H9 (cell line): ENCODE results near the gene KRTAP5-10. TPM values are rescaled to one million over a fixed set of nuclear protein-coding genes. Genes with fewer than 3 reads are reported as not detected.

Source experiments
- DNase-seq: peaks from one replicate; pipeline ENCODE4 v3.0.0-alpha.2; 2017
- H2AFZ ChIP-seq: one replicate; pipeline ENCODE4 v1.6.1; 2013; ENCODE audit warnings: mild to moderate bottlenecking, low read length, control low read depth, moderate library complexity
- H2AK5ac ChIP-seq: 2 replicates; pipeline ENCODE4 v1.6.1; 2013; ENCODE audit warnings: low read length, control low read depth, mixed read lengths; ENCODE audit not compliant: insufficient read length
- H2BK120ac ChIP-seq: one replicate; pipeline ENCODE4 v1.6.1; 2013; ENCODE audit warnings: low read depth, mild to moderate bottlenecking, low read length, control low read depth, inconsistent platforms; ENCODE audit not compliant: poor library complexity, severe bottlenecking
- H2BK12ac ChIP-seq: 2 replicates; pipeline ENCODE4 v1.6.1; 2013; ENCODE audit warnings: low read length, control low read depth, mixed read lengths, low read depth; ENCODE audit not compliant: insufficient read length
- H2BK15ac ChIP-seq: 2 replicates; pipeline ENCODE4 v1.6.1; 2013; ENCODE audit warnings: low read depth, low read length, control low read depth
- H2BK20ac ChIP-seq: one replicate; pipeline ENCODE4 v1.6.1; 2013; ENCODE audit warnings: low read depth, mild to moderate bottlenecking, low read length, control low read depth, inconsistent platforms; ENCODE audit not compliant: poor library complexity, severe bottlenecking
- H2BK5ac ChIP-seq: 2 replicates; pipeline ENCODE4 v1.6.1; 2013; ENCODE audit warnings: low read length, control low read depth, mixed read lengths; ENCODE audit not compliant: insufficient read length
- H3K14ac ChIP-seq: 2 replicates; pipeline ENCODE4 v1.6.1; 2013; ENCODE audit warnings: low read length, control low read depth; ENCODE audit not compliant: insufficient read depth
- H3K18ac ChIP-seq: 2 replicates; pipeline ENCODE4 v1.6.1; 2013; ENCODE audit warnings: low read depth, mild to moderate bottlenecking, mixed read lengths, low read length, control low read depth; ENCODE audit not compliant: insufficient read length
- H3K23ac ChIP-seq: 2 replicates; pipeline ENCODE4 v1.6.1; 2013; ENCODE audit warnings: low read length, control low read depth, mixed read lengths, low read depth; ENCODE audit not compliant: insufficient read length
- H3K23me2 ChIP-seq: 2 replicates; pipeline ENCODE4 v1.6.1; 2013; ENCODE audit warnings: low read depth, mild to moderate bottlenecking, mixed read lengths, low read length, control low read depth; ENCODE audit not compliant: insufficient read length, poor library complexity, severe bottlenecking
- H3K27ac ChIP-seq: 2 replicates; pipeline ENCODE4 v1.5.1; 2013; ENCODE audit warnings: low read length, control low read depth, mixed read lengths, low read depth; ENCODE audit not compliant: insufficient read length
- H3K27me3 ChIP-seq: 2 replicates; pipeline ENCODE4 v1.6.1; 2013; ENCODE audit warnings: low read length, control low read depth, inconsistent platforms; ENCODE audit not compliant: insufficient read depth
- H3K4ac ChIP-seq: 2 replicates; pipeline ENCODE4 v1.6.1; 2013; ENCODE audit warnings: low read depth, mild to moderate bottlenecking, control low read depth, inconsistent platforms, low read length, moderate library complexity
- H3K4me1 ChIP-seq: 2 replicates; pipeline ENCODE4 v1.6.1; 2013; ENCODE audit warnings: low read length, control low read depth, inconsistent platforms; ENCODE audit not compliant: insufficient read depth
- H3K4me2 ChIP-seq: 2 replicates; pipeline ENCODE4 v1.6.1; 2013; ENCODE audit warnings: low read length, control low read depth, mixed read lengths; ENCODE audit not compliant: insufficient read length, insufficient read depth
- H3K56ac ChIP-seq: 2 replicates; pipeline ENCODE4 v1.6.1; 2013; ENCODE audit warnings: low read depth, mild to moderate bottlenecking, mixed read lengths, low read length, control low read depth; ENCODE audit not compliant: insufficient read length
- H3K79me1 ChIP-seq: 2 replicates; pipeline ENCODE4 v1.6.1; 2013; ENCODE audit warnings: low read depth, mild to moderate bottlenecking, moderate library complexity, low read length, control low read depth, inconsistent platforms; ENCODE audit not compliant: insufficient read depth, poor library complexity, severe bottlenecking
- H3K79me2 ChIP-seq: 2 replicates; pipeline ENCODE4 v1.6.1; 2013; ENCODE audit warnings: low read length, control low read depth, inconsistent platforms; ENCODE audit not compliant: insufficient read depth
- H3K9ac ChIP-seq: 2 replicates; pipeline ENCODE4 v1.6.1; 2013; ENCODE audit warnings: low read length, control low read depth, mixed read lengths; ENCODE audit not compliant: insufficient read length; ENCODE audit errors: extremely low read depth
- H3K9me3 ChIP-seq: one replicate; pipeline ENCODE4 v1.6.1; 2013; ENCODE audit warnings: low read depth, low read length, inconsistent platforms; ENCODE audit not compliant: control insufficient read depth
- H3T11ph ChIP-seq: one replicate; pipeline ENCODE4 v1.6.1; 2013; ENCODE audit warnings: mild to moderate bottlenecking, low read length, control low read depth, inconsistent platforms
- H4K20me1 ChIP-seq: one replicate; pipeline ENCODE4 v1.6.1; 2013; ENCODE audit not compliant: control insufficient read depth, insufficient read length, insufficient read depth
- H4K5ac ChIP-seq: 2 replicates; pipeline ENCODE4 v1.6.1; 2013; ENCODE audit warnings: low read depth, mild to moderate bottlenecking, mixed read lengths, low read length, control low read depth; ENCODE audit not compliant: insufficient read length
- H4K8ac ChIP-seq: replicated peaks from 2 replicates; pipeline ENCODE4 v1.6.1; 2013; ENCODE audit warnings: low read length, control low read depth, mixed read lengths, low read depth; ENCODE audit not compliant: insufficient read length
- H4K91ac ChIP-seq: 2 replicates; pipeline ENCODE4 v1.6.1; 2013; ENCODE audit warnings: low read depth, mild to moderate bottlenecking, moderate library complexity, mixed read lengths, low read length, control low read depth; ENCODE audit not compliant: insufficient read length
- H3K27ac Mint-ChIP-seq, 3 experiments: 2 replicates in 2 of 3; 3 replicates in 1 of 3; pipeline ENCODE4 v1.8.0; 2020 to 2021; ENCODE audit warnings: mixed read lengths in 3 of 3, mild to moderate bottlenecking in 1 of 3, moderate library complexity in 1 of 3
- H3K27me3 Mint-ChIP-seq: 2 replicates; pipeline ENCODE4 v1.8.0; 2021; ENCODE audit warnings: low read depth, mild to moderate bottlenecking, moderate library complexity, mixed read lengths
- H3K36me3 Mint-ChIP-seq, 3 experiments: 2 replicates in 2 of 3; 3 replicates in 1 of 3; pipeline ENCODE4 v1.8.0; 2020 to 2021; ENCODE audit warnings: low read depth in 3 of 3, mixed read lengths in 3 of 3; ENCODE audit not compliant: insufficient read depth in 1 of 3
- H3K4me1 Mint-ChIP-seq, 2 experiments: 2 replicates each; pipeline ENCODE4 v1.8.0; 2020; ENCODE audit warnings: mixed read lengths in 2 of 2
- H3K4me3 Mint-ChIP-seq, 2 experiments: 2 replicates in 1 of 2; 3 replicates in 1 of 2; pipeline ENCODE4 v1.8.0; 2020 to 2021; ENCODE audit warnings: mild to moderate bottlenecking in 2 of 2, mixed read lengths in 2 of 2, moderate library complexity in 1 of 2
- H3K9me3 Mint-ChIP-seq, 2 experiments: 2 replicates in 1 of 2; 3 replicates in 1 of 2; pipeline ENCODE4 v1.8.0; 2020; ENCODE audit warnings: mild to moderate bottlenecking in 2 of 2, mixed read lengths in 2 of 2, moderate library complexity in 1 of 2
- CTCF ChIP-seq: fragments of 200-600 bp; sonication (generic); conservative IDR thresholded peaks from 3 replicates; pipeline ENCODE4 v1.8.0; 2021; ENCODE audit warnings: antibody characterized with exemption, mild to moderate bottlenecking
- WGBS: extraction: QIAGEN DNeasy Blood & Tissue Kit; methylation state at CpG from one replicate; pipeline ENCODE4 v1.1.7; 2013; ENCODE audit warnings: missing lambda C conversion rate, low lambda C conversion rate, mixed read lengths; ENCODE audit not compliant: insufficient read length; ENCODE audit errors: extremely low coverage; 5-methylcytosine and 5-hydroxymethylcytosine counted together
- total RNA-seq: library from RNA; stranded (reverse); gene quantifications from 2 replicates; pipeline ENCODE4 v1.2.1, GENCODE V29; 2021

KRTAP5-10 gene
- total RNA-seq, 1 experiment from 2014 or later = not detected

GRCh38 chr11:71544525-71545214, 20.7 kb upstream of the KRTAP5-10 start:
- Mint-ChIP-seq H3K27me3 (peaks cover 51% of the 10 kb centered on the region), H3K4me1 (peaks cover 27 to 28% of the 10 kb centered on the region in 2 experiments), H3K9me3 (peaks cover 14 to 16% of the 10 kb centered on the region in 2 experiments), H3K27ac (no peak overlapping the region), H3K4me3 (no peak overlapping the region), H3K36me3 (peaks cover 5 to 25% (median 12%) of the 10 kb centered on the region in 3 experiments; a peak in 6 of 7 replicates)
- no peaks in the 10 kb centered on the region for H3K4me1 ChIP-seq
- no peak overlapping the region for H3K23ac ChIP-seq
- no peak overlapping the region for H2BK15ac ChIP-seq
- no peaks in the 10 kb centered on the region for H3K23me2 ChIP-seq
- H3K9ac ChIP-seq = no peak overlapping the region
- H4K20me1 ChIP-seq = no peaks in the 10 kb centered on the region
- no peak overlapping the region for H3K18ac ChIP-seq
- H4K91ac ChIP-seq = no peak overlapping the region
- H2BK12ac ChIP-seq = no peak overlapping the region
- no peak overlapping the region for H4K5ac ChIP-seq
- no peak overlapping the region for H2BK20ac ChIP-seq
- no peak for DNase-seq
- H2BK5ac ChIP-seq = no peak overlapping the region
- H3K27ac ChIP-seq = no peak overlapping the region
- no peaks in the 10 kb centered on the region for H3K27me3 ChIP-seq
- H3K4ac ChIP-seq = no peak overlapping the region
- no peak overlapping the region for H2AFZ ChIP-seq
- no peaks in the 10 kb centered on the region for H3K79me2 ChIP-seq
- no peak overlapping the region for H3K14ac ChIP-seq
- H3K4me2 ChIP-seq = no peak overlapping the region
- no peak overlapping the region for H2AK5ac ChIP-seq
- H2BK120ac ChIP-seq = no peak overlapping the region
- WGBS = no CpG with 5 or more reads among the region's 6 CpGs
- no peak overlapping the region for H4K8ac ChIP-seq
- no peak overlapping the region for H3T11ph ChIP-seq
- no peak overlapping the region for H3K56ac ChIP-seq
- no peaks in the 10 kb centered on the region for H3K9me3 ChIP-seq
- no peak for TF ChIP-seq CTCF
- H3K79me1 ChIP-seq = no peaks in the 10 kb centered on the region
